ENCODE measurements around the gene PTPN5.

DNA sequence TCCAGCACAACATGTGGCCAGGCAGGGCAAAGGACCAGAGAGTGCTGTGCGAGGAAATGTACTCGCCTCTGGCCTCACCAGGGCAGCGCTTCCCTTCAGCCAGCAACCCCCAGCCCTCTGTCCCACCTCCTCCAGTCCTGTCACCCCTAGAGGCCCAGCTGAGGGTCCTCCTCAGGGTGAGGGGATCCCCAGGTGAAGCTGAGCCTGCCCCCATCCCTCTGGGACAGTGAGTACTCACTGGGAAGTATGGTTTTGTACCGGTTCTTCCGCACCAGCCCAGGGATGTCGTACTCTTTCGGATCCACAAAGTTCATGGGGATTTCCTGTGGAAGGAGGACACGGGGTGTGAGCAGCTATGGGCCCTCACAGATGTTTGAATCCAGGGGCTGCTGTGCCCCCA is 54.0 kb downstream of the PTPN5 start:
- TF ChIP-seq EP300 (IDR thresholded peaks at IDR 0.05) = no peak
- TF ChIP-seq POLR2A (IDR thresholded peaks at IDR 0.05) = no peak

All from ovary (tissue), 1 donor.